ENCODE measurements around the gene ERMAP.

DNA sequence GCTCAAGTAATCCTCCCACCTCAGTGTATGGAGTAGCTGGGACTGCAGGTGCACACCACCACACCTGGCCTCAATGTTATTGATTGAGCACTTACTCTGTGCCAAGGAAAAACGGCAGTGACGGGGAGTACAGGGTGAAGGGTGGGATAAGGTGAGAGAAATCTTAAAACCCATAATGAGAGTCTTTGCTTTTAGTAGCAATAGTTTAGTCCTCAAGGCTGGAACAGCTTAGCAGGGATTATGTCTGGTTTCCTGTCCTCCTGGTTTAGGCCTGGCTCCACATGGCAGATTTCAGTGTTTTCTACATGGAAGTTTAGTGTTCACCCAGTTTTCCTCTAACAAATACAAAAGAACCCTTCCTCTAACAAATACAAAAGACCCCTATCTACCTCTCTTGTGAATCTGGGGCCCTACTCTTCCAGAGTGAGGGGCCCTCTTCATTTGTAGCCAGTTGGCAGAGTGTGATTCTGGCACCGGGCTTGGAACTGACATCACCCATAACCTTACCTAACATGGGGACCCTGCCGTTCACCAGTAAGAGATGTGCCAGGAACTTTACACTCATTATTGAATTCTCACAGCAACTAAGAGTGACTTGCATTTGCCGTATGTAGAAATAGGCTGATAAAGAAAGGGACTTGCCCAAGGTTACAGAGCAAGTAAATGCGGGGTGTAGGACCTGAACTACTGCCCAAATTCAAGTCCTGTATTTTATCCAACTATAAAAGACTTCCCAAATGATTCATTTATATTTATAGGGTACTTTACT lies 36.4 kb downstream of the ERMAP start:
- no peak for TF ChIP-seq POLR2A (IDR thresholded peaks at IDR 0.05)
- TF ChIP-seq, protein P1, sequence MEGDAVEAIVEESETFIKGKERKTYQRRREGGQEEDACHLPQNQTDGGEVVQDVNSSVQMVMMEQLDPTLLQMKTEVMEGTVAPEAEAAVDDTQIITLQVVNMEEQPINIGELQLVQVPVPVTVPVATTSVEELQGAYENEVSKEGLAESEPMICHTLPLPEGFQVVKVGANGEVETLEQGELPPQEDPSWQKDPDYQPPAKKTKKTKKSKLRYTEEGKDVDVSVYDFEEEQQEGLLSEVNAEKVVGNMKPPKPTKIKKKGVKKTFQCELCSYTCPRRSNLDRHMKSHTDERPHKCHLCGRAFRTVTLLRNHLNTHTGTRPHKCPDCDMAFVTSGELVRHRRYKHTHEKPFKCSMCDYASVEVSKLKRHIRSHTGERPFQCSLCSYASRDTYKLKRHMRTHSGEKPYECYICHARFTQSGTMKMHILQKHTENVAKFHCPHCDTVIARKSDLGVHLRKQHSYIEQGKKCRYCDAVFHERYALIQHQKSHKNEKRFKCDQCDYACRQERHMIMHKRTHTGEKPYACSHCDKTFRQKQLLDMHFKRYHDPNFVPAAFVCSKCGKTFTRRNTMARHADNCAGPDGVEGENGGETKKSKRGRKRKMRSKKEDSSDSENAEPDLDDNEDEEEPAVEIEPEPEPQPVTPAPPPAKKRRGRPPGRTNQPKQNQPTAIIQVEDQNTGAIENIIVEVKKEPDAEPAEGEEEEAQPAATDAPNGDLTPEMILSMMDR (IDR thresholded peaks at IDR 0.05 in 4 of 5, conservative IDR thresholded peaks at IDR 0.05 in 1 of 5) = no peak

Data from gastrocnemius medialis (tissue), 4 donors.